ENCODE results near the gene RASD2. TPM values are rescaled to one million over a fixed set of nuclear protein-coding genes. Genes with fewer than 3 reads are reported as not detected.

Gene RASD2
- total RNA-seq, 3 donors from 2014 or later (not counting 1 experiment from before 2014, with no cell fraction given): 0.20 to 0.64 (median 0.20) TPM

DNA sequence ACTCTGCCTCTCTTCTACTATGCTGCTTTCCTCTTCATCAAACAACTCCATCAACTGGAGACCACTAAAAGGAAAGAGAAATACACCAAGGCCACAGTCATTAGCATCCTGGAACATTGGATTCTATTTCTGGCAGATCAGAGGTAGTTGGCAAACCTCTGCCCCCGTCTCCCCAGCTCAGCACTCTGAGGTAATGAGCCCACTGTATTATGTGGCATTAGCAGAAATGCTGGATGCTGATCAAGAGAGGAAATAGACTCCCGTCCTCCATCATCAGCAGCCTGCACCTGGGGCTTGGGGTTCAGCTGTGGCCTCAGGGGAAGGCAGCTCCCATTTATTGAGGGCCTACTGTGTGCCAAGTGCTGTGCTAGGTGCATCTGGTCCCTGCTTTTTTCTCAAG is 9.0 kb upstream of the RASD2 start:
- Mint-ChIP-seq H3K27ac (no peak overlapping the region), H3K4me3 (no peak overlapping the region), H3K36me3 (no peaks in the 10 kb centered on the region), H3K4me1 (peaks cover 0 to 5% of the 10 kb centered on the region in 2 donors), H3K27me3 (ENCODE audit: low read depth in 2 of 2) (peaks cover 0 to 6% of the 10 kb centered on the region in 2 donors), H3K9me3 (no peaks in the 10 kb centered on the region)
- Histone ChIP-seq H3K4me1 (ENCODE audit: control insufficient read depth, insufficient read depth, low read length) (no peaks in the 10 kb centered on the region), H3K27ac (ENCODE audit: low read length) (no peak overlapping the region), H3K4me3 (ENCODE audit: low read length) (no peak overlapping the region), H3K9me3 (ENCODE audit: control insufficient read depth, insufficient read depth, low read length) (peaks cover 2% of the 10 kb centered on the region), H3K36me3 (ENCODE audit: control insufficient read depth, insufficient read depth, low read length) (no peaks in the 10 kb centered on the region), H3K27me3 (ENCODE audit: control insufficient read depth, insufficient read depth, low read length) (no peaks in the 10 kb centered on the region)
- no peak for ATAC-seq
- no peak for DNase-seq
- 78% methylated on average over 2 of the region's 2 CpGs for WGBS (ENCODE audit: insufficient coverage)
- TF ChIP-seq, protein P1, sequence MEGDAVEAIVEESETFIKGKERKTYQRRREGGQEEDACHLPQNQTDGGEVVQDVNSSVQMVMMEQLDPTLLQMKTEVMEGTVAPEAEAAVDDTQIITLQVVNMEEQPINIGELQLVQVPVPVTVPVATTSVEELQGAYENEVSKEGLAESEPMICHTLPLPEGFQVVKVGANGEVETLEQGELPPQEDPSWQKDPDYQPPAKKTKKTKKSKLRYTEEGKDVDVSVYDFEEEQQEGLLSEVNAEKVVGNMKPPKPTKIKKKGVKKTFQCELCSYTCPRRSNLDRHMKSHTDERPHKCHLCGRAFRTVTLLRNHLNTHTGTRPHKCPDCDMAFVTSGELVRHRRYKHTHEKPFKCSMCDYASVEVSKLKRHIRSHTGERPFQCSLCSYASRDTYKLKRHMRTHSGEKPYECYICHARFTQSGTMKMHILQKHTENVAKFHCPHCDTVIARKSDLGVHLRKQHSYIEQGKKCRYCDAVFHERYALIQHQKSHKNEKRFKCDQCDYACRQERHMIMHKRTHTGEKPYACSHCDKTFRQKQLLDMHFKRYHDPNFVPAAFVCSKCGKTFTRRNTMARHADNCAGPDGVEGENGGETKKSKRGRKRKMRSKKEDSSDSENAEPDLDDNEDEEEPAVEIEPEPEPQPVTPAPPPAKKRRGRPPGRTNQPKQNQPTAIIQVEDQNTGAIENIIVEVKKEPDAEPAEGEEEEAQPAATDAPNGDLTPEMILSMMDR (IDR thresholded peaks at IDR 0.05): no peak
- intact Hi-C loops (cut with micrococcal nuclease): no loop called here

DNA sequence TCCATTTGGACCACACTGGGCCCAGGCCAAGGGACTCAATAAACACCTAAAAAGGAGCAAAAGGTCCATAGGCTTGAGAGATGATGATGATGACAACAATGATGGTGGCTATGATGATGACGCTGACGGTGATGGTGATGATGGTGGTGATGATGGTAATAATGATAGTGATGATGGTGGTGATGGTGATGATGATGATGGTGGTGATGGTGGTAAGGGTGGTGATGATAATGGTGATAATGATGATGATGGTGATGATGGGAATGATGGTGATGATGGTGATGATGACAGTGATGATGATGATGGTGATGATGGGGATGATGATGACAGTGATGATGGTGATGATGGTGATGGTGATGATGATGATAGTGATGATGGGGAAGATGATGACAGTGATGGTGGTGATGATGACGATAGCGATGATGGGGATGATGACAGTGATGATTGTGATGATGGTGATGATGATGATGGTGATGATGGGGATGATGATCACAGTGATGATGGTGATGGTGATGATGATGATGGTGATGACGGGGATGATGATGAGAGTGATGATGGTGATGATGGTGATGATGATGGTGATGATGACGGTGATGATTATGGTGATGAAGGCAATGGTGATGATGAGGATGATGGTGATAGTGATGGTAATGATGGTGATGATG is 7.1 kb upstream of the RASD2 start:
- intact Hi-C loops (cut with micrococcal nuclease): no loop called here
- Histone ChIP-seq H3K4me3 (ENCODE audit: low read length) (no peak overlapping the region), H3K9me3 (ENCODE audit: control insufficient read depth, insufficient read depth, low read length) (peaks cover 2% of the 10 kb centered on the region), H3K36me3 (ENCODE audit: control insufficient read depth, insufficient read depth, low read length) (no peaks in the 10 kb centered on the region), H3K4me1 (ENCODE audit: control insufficient read depth, insufficient read depth, low read length) (peaks cover 9% of the 10 kb centered on the region), H3K27me3 (ENCODE audit: control insufficient read depth, insufficient read depth, low read length) (no peaks in the 10 kb centered on the region), H3K27ac (ENCODE audit: low read length) (no peak overlapping the region)
- Mint-ChIP-seq H3K4me1 (peaks cover 7 to 13% of the 10 kb centered on the region in 2 donors), H3K27ac (no peak overlapping the region), H3K4me3 (no peak overlapping the region), H3K27me3 (ENCODE audit: low read depth in 2 of 2) (peaks cover 0 to 9% of the 10 kb centered on the region in 2 donors), H3K36me3 (no peaks in the 10 kb centered on the region), H3K9me3 (no peaks in the 10 kb centered on the region)
- TF ChIP-seq, protein P1 (IDR thresholded peaks at IDR 0.05): no peak
- no peak for DNase-seq
- WGBS (ENCODE audit: insufficient coverage): 95% methylated on average over 6 of the region's 6 CpGs
- ATAC-seq: no peak

DNA sequence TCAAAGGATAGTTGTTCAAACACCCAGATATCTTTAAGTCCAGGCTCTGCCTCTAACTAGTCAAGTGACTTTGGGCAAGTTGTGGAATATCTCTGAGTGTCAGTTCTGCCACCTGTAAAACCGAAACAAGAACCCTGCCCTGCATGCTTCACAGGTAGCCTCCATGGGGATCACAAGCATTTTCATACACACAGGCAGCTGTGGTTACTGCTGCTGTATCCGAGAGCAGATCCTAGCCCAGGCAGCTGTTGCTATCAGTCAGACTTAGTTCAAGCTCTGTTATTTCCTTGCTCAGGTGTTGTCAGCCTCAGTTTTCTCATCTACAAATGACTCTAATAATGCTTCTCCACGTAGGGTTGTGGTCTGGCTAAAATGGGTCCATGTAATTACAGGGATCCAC is 6.5 kb upstream of the RASD2 start:
- no peak overlapping the region for H3K4me3 ChIP-seq (ENCODE audit: low read length)
- no peak for ATAC-seq
- H3K9me3 ChIP-seq (ENCODE audit: control insufficient read depth, insufficient read depth, low read length): peaks cover 2% of the 10 kb centered on the region
- TF ChIP-seq, protein P1 (IDR thresholded peaks at IDR 0.05): no peak
- intact Hi-C loops (cut with micrococcal nuclease): no loop called here
- H3K27me3 ChIP-seq (ENCODE audit: control insufficient read depth, insufficient read depth, low read length): no peaks in the 10 kb centered on the region
- no peaks in the 10 kb centered on the region for H3K36me3 ChIP-seq (ENCODE audit: control insufficient read depth, insufficient read depth, low read length)
- H3K27ac ChIP-seq (ENCODE audit: low read length): no peak overlapping the region
- no peak overlapping the region for H3K27ac Mint-ChIP-seq
- H3K27me3 Mint-ChIP-seq (ENCODE audit: low read depth in 2 of 2): peaks cover 0 to 9% of the 10 kb centered on the region in 2 donors
- no peak overlapping the region for H3K4me3 Mint-ChIP-seq
- no peaks in the 10 kb centered on the region for H3K9me3 Mint-ChIP-seq
- H3K36me3 Mint-ChIP-seq: no peaks in the 10 kb centered on the region
- H3K4me1 ChIP-seq (ENCODE audit: control insufficient read depth, insufficient read depth, low read length): peaks cover 9% of the 10 kb centered on the region
- no peak for DNase-seq
- 84% methylated on average over 3 of the region's 3 CpGs for WGBS (ENCODE audit: insufficient coverage)
- peaks cover 7 to 17% of the 10 kb centered on the region in 2 donors for H3K4me1 Mint-ChIP-seq

DNA sequence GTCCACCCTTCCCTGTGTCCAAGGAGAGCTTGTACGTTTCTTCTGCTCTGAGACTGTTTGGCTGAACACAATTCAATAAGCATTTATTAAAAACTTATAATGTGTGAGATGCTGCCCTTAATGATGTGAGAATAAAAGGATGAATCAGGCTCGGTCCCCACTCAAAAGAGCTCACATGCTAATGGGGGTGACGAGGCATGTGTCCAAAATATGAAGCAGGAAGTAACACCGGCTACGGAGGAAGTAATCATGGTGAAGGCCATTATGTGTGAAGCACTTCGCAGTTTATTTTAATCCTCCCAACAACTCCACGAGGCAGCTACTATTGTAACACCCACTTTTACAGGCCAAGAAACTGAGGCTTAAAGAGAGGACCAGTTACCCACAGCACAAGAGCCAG is 3.4 kb upstream of the RASD2 start:
- no peak for DNase-seq
- peaks cover 9% of the 10 kb centered on the region for H3K27me3 ChIP-seq (ENCODE audit: control insufficient read depth, insufficient read depth, low read length)
- peaks cover 7 to 22% of the 10 kb centered on the region in 2 donors for H3K4me1 Mint-ChIP-seq
- 11% methylated on average over 3 of the region's 7 CpGs for WGBS (ENCODE audit: insufficient coverage)
- H3K4me3 ChIP-seq (ENCODE audit: low read length): no peak overlapping the region
- intact Hi-C loops (cut with micrococcal nuclease): no loop called here
- H3K27me3 Mint-ChIP-seq (ENCODE audit: low read depth in 2 of 2): peaks cover 0 to 17% of the 10 kb centered on the region in 2 donors
- H3K9me3 ChIP-seq (ENCODE audit: control insufficient read depth, insufficient read depth, low read length): no peaks in the 10 kb centered on the region
- H3K9me3 Mint-ChIP-seq: no peaks in the 10 kb centered on the region
- peak overlapping the region; percentile 51 for H3K4me3 Mint-ChIP-seq
- TF ChIP-seq, protein P1 (IDR thresholded peaks at IDR 0.05): no peak
- no peaks in the 10 kb centered on the region for H3K36me3 Mint-ChIP-seq
- H3K36me3 ChIP-seq (ENCODE audit: control insufficient read depth, insufficient read depth, low read length): no peaks in the 10 kb centered on the region
- ATAC-seq: peak; percentile 35 to 44 (median 39)
- peaks cover 26% of the 10 kb centered on the region for H3K4me1 ChIP-seq (ENCODE audit: control insufficient read depth, insufficient read depth, low read length)
- H3K27ac ChIP-seq (ENCODE audit: low read length): no peak overlapping the region
- H3K27ac Mint-ChIP-seq: peak overlapping the region; percentile 35 to 72

All from natural killer cell (primary cell).